GM12878 (cell line): ENCODE data around the gene ZNF322. TPM values are rescaled to one million over a fixed set of nuclear protein-coding genes. Genes with fewer than 3 reads are reported as not detected.

ENCODE experiments used
- ATAC-seq: fragments of 200-7000 bp; cut with Tn5 transposase; 3 replicates; pipeline ENCODE4 v1.9.1; 2020; ENCODE audit warnings: mild to moderate bottlenecking, moderate library complexity
- BruUV-seq: library from RNA; stranded (reverse); fragments of 400-500 nt; replicated peaks from 2 replicates; lab custom pipeline; 2021; lab: Mats Ljungman, UMichigan
- CTCF ChIA-PET: fragments of 300-600 bp; sonication (Branson Sonifier 250); formaldehyde crosslinking; extraction: SDS; loops from one replicate; lab custom pipeline; 2021; ENCODE audit warnings: inconsistent platforms; lab: Yijun Ruan, JAX
- POLR2A ChIA-PET: fragments of 350-600 bp; formaldehyde crosslinking; extraction: SDS; loops from one replicate; lab custom pipeline; 2021; ENCODE audit warnings: inconsistent platforms; lab: Charles Lee
- RAD21 ChIA-PET: fragments of 300-600 bp; sonication (Branson Sonifier 250); formaldehyde crosslinking; loops from one replicate; lab custom pipeline; 2023; ENCODE audit warnings: antibody characterized with exemption; ENCODE audit not compliant: unreplicated experiment; lab: Charles Lee
- SMC1A ChIA-PET: fragments of 300-600 bp; sonication (Branson Sonifier 250); formaldehyde crosslinking; loops from one replicate; lab custom pipeline; 2023; ENCODE audit not compliant: unreplicated experiment, uncharacterized antibody; lab: Charles Lee
- DNase-seq: peaks from one replicate; pipeline ENCODE4 v3.0.0-alpha.2; 2011; ENCODE audit warnings: low read depth, low spot score
- FAIRE-seq: peaks from 3 replicates; lab custom pipeline; 2011; peaks lifted over from hg19 to GRCh38; lab: Jason Lieb, UNC
- H2AFZ ChIP-seq: 2 replicates; pipeline ENCODE4 v1.6.0; 2011; ENCODE audit warnings: low read depth, low read length, control low read depth; ENCODE audit not compliant: control insufficient read depth
- H3K27ac ChIP-seq: 2 replicates; pipeline ENCODE4 v1.5.1; 2011; ENCODE audit warnings: control low read depth; ENCODE audit not compliant: control insufficient read depth, insufficient read depth
- H3K27me3 ChIP-seq, 2 experiments: replicated peaks in 1 of 2; 2 replicates each; pipeline versions ENCODE4 v1.6.0 to v1.6.1; 2011; ENCODE audit warnings: low read length in 1 of 2; ENCODE audit not compliant: control insufficient read depth in 2 of 2, insufficient read depth in 2 of 2
- H3K36me3 ChIP-seq, 2 experiments: 2 replicates each; pipeline ENCODE4 v1.5.1; 2011; ENCODE audit warnings: low read length in 1 of 2; ENCODE audit not compliant: control insufficient read depth in 2 of 2, insufficient read depth in 2 of 2
- H3K4me1 ChIP-seq: 2 replicates; pipeline ENCODE4 v1.6.1; 2011; ENCODE audit warnings: mild to moderate bottlenecking, low read length, moderate library complexity, mixed read lengths; ENCODE audit not compliant: control insufficient read depth, insufficient read depth
- H3K4me2 ChIP-seq: 2 replicates; pipeline ENCODE4 v1.6.0; 2011; ENCODE audit warnings: control low read depth; ENCODE audit not compliant: control insufficient read depth, insufficient read depth
- H3K4me3 ChIP-seq: fragments of 200-600 bp; sonication (generic); 2 replicates; pipeline ENCODE4 v1.5.1; 2016
- H3K79me2 ChIP-seq: 2 replicates; pipeline ENCODE4 v1.6.0; 2011; ENCODE audit warnings: low read length; ENCODE audit not compliant: control insufficient read depth, insufficient read depth
- H3K9ac ChIP-seq: 2 replicates; pipeline ENCODE4 v1.8.0; 2011; ENCODE audit warnings: low read length, control low read depth, mixed read lengths; ENCODE audit not compliant: control insufficient read depth, insufficient read depth
- H3K9me3 ChIP-seq: replicated peaks from 3 replicates; pipeline ENCODE4 v1.5.1; 2011; ENCODE audit warnings: mild to moderate bottlenecking, low read length; ENCODE audit not compliant: control insufficient read depth, insufficient read depth
- H4K20me1 ChIP-seq: 2 replicates; pipeline ENCODE4 v1.6.0; 2011; ENCODE audit not compliant: control insufficient read depth, insufficient read depth
- ATF7 ChIP-seq: fragments of 450-650 bp; IDR thresholded peaks from 2 replicates; pipeline ENCODE4 v1.6.1; 2016; ENCODE audit warnings: low read depth, mild to moderate bottlenecking
- BCL11A ChIP-seq: IDR thresholded peaks from 2 replicates; pipeline ENCODE4 v1.6.1; 2011; ENCODE audit warnings: low read depth, low read length
- BMI1 ChIP-seq: fragments of 450-650 bp; IDR thresholded peaks from 2 replicates; pipeline ENCODE4 v1.6.1; 2016; ENCODE audit warnings: mild to moderate bottlenecking, moderate library complexity, borderline replicate concordance
- DPF2 ChIP-seq: fragments of 450-650 bp; IDR thresholded peaks from 2 replicates; pipeline ENCODE4 v1.6.1; 2017; ENCODE audit warnings: mild to moderate bottlenecking
- ELK1 ChIP-seq: IDR thresholded peaks from 2 replicates; pipeline ENCODE4 v1.6.1; 2012; ENCODE audit warnings: low read depth, low read length, improper control_type of control experiment
- MTA3 ChIP-seq: IDR thresholded peaks from 2 replicates; pipeline ENCODE4 v1.6.1; 2012; ENCODE audit warnings: low read length, inconsistent platforms, borderline replicate concordance
- NFIC ChIP-seq: IDR thresholded peaks from 2 replicates; pipeline ENCODE4 v1.6.1; 2012; ENCODE audit warnings: low read depth, mild to moderate bottlenecking, inconsistent platforms, low read length, moderate library complexity
- NR2F1 ChIP-seq: fragments of 450-650 bp; conservative IDR thresholded peaks from 2 replicates; pipeline ENCODE4 v1.6.1; 2017; ENCODE audit warnings: mild to moderate bottlenecking
- POLR2AphosphoS2 ChIP-seq: IDR thresholded peaks from 2 replicates; pipeline ENCODE4 v1.6.1; 2011; ENCODE audit warnings: low read depth, mild to moderate bottlenecking, low read length, improper control_type of control experiment, moderate library complexity
- POU2F2 ChIP-seq: IDR thresholded peaks from 3 replicates; pipeline ENCODE4 v1.6.1; 2011; ENCODE audit warnings: low read depth, mild to moderate bottlenecking, low read length, borderline replicate concordance
- RELB ChIP-seq: fragments of 450-650 bp; IDR thresholded peaks from 2 replicates; pipeline ENCODE4 v1.6.1; 2017; ENCODE audit warnings: low read depth, mild to moderate bottlenecking, moderate library complexity
- RFX5 ChIP-seq: IDR thresholded peaks from 2 replicates; pipeline ENCODE4 v1.6.1; 2011; ENCODE audit warnings: low read depth, low read length, improper control_type of control experiment
- SIX5 ChIP-seq: IDR thresholded peaks from 2 replicates; pipeline ENCODE4 v1.6.1; 2011; ENCODE audit warnings: mild to moderate bottlenecking, low read depth, low read length, moderate library complexity; ENCODE audit not compliant: severe bottlenecking
- STAT3 ChIP-seq: IDR thresholded peaks from 2 replicates; pipeline ENCODE4 v1.6.1; 2011; ENCODE audit warnings: low read depth, low read length, improper control_type of control experiment
- YBX1 ChIP-seq: fragments of 450-650 bp; IDR thresholded peaks from 2 replicates; pipeline ENCODE4 v1.6.1; 2016; ENCODE audit warnings: antibody characterized with exemption
- ZNF217 ChIP-seq: fragments of 450-650 bp; IDR thresholded peaks from 2 replicates; pipeline ENCODE4 v1.6.1; 2017; ENCODE audit warnings: antibody characterized with exemption, mild to moderate bottlenecking
- ZNF24 ChIP-seq: fragments of 450-650 bp; IDR thresholded peaks from 2 replicates; pipeline ENCODE4 v1.6.1; 2017; ENCODE audit warnings: antibody characterized with exemption, mild to moderate bottlenecking
- WGBS: methylation state at CpG from one replicate; pipeline ENCODE4 v1.1.6; 2016; ENCODE audit warnings: low lambda C conversion rate; ENCODE audit not compliant: insufficient replicate concordance, insufficient coverage; ENCODE audit errors: missing lambda C conversion rate; 5-methylcytosine and 5-hydroxymethylcytosine counted together
- in situ Hi-C: fragments of 300-500 bp; cut with MboI; formaldehyde crosslinking; loops from 9 replicates; pipeline ENCODE4 v1.14.3; 2018; ENCODE audit warnings: mixed read lengths
- intact Hi-C: fragments of 100-400 bp; cut with micrococcal nuclease; formaldehyde crosslinking; loops from one replicate; pipeline ENCODE4 v1.14.2; 2022; ENCODE audit not compliant: unreplicated experiment
- polyA plus RNA-seq, 11 experiments: library from polyadenylated mRNA; depleted of rRNA in 4 of 11; unstranded in 6 of 11; stranded (reverse) in 5 of 11; fragments of >200 nt; fragmentation: Nextera tagmentation in 4 of 11; fragmentation: Illumina TruSeq in 1 of 11; extraction: Ambion mirVana in 4 of 11; extraction: Trizol in 1 of 11; gene quantifications; 1 replicate in 1 of 11; 2 replicates in 10 of 11; pipeline versions ENCODE4 v1.2.1 to v1.2.3, GENCODE V29; 2011 to 2016; ENCODE audit warnings: inconsistent platforms in 2 of 11, missing spikeins in 2 of 11, low read depth in 1 of 11
- total RNA-seq, 4 experiments: library from RNA; depleted of rRNA in 3 of 4; stranded (reverse); fragments of >200 nt in 3 of 4; fragmentation: Illumina TruSeq in 1 of 4; extraction: Trizol in 1 of 4; gene quantifications; 2 replicates each; pipeline versions ENCODE4 v1.2.1 to v1.2.3, GENCODE V29; 2013 to 2021

ZNF322 gene
- total and polyA plus RNA-seq, 10 of the 15 experiments (the other 5 are each of a cell fraction or from before 2014, with no cell fraction given), result 2.7 to 19.1 (median 11.9) TPM

GRCh38 chr6:26599591-26599990 lies 60.0 kb downstream of the ZNF322 start (continued):
- TF ChIP-seq ATF7, result 0 out of 2 replicates have a peak, but pooled peaks have one; percentile 23
- peak; percentile 63; the same call in 1 of the 2 replicates for TF ChIP-seq DPF2
- TF ChIP-seq RELB, result 0 out of 2 replicates have a peak, but pooled peaks have one; percentile 29
- TF ChIP-seq ELK1, result no peak
- TF ChIP-seq BMI1, result 0 out of 2 replicates have a peak, but pooled peaks have one; percentile 35
- TF ChIP-seq SIX5, result no peak
- no peak for TF ChIP-seq MTA3

- Histone ChIP-seq H3K9me3 (no peaks in the 10 kb centered on the region), H3K27ac (no peak overlapping the region), H2AFZ (no peak overlapping the region), H3K4me3 (no peak overlapping the region), H4K20me1 (no peaks in the 10 kb centered on the region), H3K9ac (no peak overlapping the region), H3K4me1 (peaks cover 18% of the 10 kb centered on the region), H3K27me3 (no peaks in the 10 kb centered on the region), H3K4me2 (0 out of 2 replicates have a peak overlapping the region, but pooled peaks have one; percentile 35), H3K79me2 (peaks cover 21% of the 10 kb centered on the region), H3K36me3 (peaks cover 1 to 15% of the 10 kb centered on the region in 2 experiments; a peak in 2 of 4 replicates)
- DNase-seq (no peak), FAIRE-seq (no peak), ATAC-seq (no peak)
- ChIA-PET RAD21 (no interaction called here), SMC1A (no interaction called here), POLR2A (no interaction called here), CTCF (no interaction called here)
- in situ Hi-C loops (no loop called here), intact Hi-C loops (loop anchor here (10.0 kb wide), 1 partner anchor 424 kb away; no protein-coding TSS in a partner anchor)
- no peak for TF ChIP-seq BCL11A
- TF ChIP-seq ZNF217, result no peak
- no peak for TF ChIP-seq POLR2AphosphoS2
- no peak for TF ChIP-seq YBX1
- TF ChIP-seq POU2F2, result no peak
- no peak for TF ChIP-seq NFIC
- no peak for TF ChIP-seq STAT3
- no peak for TF ChIP-seq NR2F1
- TF ChIP-seq RFX5, result no peak
- TF ChIP-seq ZNF24, result no peak
- 95% methylated on average over 1 of the region's 1 CpG for WGBS
- BruUV-seq, result no TSS peak
Measured at GRCh38 chr6:26599134-26599533, 60.4 kb downstream of the ZNF322 start.
